Measurements from ENCODE around the gene PAX5. TPM values are rescaled to one million over a fixed set of nuclear protein-coding genes. Genes with fewer than 3 reads are reported as not detected.
A peak's percentile ranks its signal among the peaks of the same experiment; 100 is the strongest.

Gene PAX5
- total and polyA plus RNA-seq, 2 of the 13 experiments (the other 11 are each of a cell fraction or from before 2014, with no cell fraction given): not detected

DNA sequence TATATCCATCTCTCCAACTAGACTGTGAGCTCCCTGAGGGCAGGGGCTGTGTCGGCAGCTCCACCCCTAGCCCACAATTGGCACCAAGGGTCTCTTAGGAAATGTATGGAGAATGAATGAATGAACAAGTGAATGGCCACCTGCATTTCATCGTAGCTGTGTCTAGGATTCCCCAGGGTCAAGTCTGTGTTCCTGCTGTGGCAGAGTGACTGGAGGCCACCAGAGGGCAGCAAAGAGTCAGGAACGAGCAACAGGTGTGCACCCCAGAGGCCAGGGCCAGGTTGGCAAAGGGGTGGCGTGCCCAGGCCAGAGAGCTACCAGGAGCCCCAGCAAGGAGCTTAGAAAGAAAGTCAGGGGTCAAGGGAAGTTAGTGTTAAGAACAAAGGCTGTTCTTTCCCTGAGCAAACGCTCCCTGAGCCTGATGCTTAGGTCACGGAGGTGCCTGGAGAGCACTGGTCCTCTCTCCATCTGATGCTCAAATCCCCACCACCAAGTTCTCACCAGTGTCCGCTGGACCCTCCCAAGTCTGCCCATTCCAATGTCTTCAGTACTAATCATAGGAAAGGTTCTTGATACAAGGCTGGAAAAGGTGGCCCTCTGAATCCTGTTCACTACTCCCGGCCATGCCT lies 160.7 kb downstream of the PAX5 start (continued):
- TF ChIP-seq, protein P1, sequence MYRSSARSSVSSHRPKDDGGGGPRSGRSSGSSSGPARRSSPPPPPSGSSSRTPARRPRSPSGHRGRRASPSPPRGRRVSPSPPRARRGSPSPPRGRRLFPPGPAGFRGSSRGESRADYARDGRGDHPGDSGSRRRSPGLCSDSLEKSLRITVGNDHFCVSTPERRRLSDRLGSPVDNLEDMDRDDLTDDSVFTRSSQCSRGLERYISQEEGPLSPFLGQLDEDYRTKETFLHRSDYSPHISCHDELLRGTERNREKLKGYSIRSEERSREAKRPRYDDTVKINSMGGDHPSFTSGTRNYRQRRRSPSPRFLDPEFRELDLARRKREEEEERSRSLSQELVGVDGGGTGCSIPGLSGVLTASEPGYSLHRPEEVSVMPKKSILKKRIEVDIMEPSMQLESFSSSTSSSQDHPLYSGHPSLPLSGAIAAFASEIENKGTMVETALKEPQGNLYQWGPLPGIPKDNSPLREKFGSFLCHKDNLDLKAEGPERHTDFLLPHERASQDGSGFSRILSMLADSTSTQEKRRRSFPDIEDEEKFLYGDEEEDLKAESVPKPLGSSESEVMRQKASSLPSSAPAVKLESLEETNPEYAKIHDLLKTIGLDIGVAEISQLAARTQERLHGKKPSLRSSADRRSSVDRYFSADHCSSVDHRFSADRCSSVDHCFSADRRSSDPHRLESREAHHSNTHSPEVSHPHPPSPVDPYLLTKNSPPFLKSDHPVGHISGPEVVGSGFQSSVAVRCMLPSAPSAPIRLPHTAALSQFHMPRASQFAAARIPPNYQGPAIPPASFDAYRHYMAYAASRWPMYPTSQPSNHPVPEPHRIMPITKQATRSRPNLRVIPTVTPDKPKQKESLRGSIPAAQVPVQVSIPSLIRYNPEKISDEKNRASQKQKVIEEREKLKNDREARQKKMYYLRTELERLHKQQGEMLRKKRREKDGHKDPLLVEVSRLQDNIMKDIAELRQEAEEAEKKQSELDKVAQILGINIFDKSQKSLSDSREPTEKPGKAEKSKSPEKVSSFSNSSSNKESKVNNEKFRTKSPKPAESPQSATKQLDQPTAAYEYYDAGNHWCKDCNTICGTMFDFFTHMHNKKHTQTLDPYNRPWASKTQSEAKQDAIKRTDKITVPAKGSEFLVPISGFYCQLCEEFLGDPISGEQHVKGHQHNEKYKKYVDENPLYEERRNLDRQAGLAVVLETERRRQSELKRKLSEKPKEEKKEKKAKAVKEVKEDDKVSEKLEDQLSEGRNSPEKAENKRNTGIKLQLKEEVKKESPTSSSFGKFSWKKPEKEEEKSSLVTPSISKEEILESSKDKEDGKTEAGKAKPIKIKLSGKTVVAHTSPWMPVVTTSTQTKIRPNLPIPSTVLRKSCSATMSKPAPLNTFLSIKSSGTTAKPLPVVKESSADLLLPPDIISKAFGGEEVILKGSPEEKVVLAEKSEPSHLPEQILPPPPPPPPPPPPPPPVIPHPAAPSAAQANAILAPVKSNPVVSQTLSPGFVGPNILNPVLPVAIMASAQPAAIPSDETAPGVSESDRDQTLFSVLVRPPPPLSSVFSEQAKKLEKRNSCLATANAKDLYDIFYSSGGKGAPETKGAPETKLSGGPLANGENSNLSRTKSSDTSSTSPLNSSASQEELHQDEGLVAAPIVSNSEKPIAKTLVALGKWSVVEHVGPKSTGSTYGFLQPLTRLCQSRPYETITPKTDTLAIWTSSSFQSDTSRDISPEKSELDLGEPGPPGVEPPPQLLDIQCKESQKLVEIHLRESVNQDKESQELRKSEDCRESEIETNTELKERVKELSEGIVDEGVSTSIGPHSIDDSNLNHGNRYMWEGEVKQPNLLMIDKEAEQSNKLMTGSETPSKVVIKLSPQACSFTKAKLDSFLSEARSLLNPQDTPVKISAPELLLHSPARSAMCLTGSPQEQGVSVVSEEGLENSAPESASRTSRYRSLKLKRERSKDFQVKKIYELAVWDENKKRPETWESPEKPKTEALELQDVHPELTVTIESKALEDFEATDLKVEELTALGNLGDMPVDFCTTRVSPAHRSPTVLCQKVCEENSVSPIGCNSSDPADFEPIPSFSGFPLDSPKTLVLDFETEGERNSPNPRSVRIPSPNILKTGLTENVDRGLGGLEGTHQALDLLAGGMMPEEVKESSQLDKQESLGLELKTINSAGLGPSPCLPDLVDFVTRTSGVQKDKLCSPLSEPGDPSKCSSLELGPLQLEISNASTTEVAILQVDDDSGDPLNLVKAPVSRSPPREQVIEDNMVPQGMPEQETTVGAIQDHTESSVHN (CRISPR knock-in tag; IDR thresholded peaks at IDR 0.05): peak; percentile 41; the same call in 1 of the 2 replicates
- TF ChIP-seq, protein P2, sequence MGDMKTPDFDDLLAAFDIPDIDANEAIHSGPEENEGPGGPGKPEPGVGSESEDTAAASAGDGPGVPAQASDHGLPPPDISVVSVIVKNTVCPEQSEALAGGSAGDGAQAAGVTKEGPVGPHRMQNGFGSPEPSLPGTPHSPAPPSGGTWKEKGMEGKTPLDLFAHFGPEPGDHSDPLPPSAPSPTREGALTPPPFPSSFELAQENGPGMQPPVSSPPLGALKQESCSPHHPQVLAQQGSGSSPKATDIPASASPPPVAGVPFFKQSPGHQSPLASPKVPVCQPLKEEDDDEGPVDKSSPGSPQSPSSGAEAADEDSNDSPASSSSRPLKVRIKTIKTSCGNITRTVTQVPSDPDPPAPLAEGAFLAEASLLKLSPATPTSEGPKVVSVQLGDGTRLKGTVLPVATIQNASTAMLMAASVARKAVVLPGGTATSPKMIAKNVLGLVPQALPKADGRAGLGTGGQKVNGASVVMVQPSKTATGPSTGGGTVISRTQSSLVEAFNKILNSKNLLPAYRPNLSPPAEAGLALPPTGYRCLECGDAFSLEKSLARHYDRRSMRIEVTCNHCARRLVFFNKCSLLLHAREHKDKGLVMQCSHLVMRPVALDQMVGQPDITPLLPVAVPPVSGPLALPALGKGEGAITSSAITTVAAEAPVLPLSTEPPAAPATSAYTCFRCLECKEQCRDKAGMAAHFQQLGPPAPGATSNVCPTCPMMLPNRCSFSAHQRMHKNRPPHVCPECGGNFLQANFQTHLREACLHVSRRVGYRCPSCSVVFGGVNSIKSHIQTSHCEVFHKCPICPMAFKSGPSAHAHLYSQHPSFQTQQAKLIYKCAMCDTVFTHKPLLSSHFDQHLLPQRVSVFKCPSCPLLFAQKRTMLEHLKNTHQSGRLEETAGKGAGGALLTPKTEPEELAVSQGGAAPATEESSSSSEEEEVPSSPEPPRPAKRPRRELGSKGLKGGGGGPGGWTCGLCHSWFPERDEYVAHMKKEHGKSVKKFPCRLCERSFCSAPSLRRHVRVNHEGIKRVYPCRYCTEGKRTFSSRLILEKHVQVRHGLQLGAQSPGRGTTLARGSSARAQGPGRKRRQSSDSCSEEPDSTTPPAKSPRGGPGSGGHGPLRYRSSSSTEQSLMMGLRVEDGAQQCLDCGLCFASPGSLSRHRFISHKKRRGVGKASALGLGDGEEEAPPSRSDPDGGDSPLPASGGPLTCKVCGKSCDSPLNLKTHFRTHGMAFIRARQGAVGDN (CRISPR knock-in tag; IDR thresholded peaks at IDR 0.05): 0 out of 2 replicates have a peak, but pooled peaks have one; percentile 13
- TF ChIP-seq, protein P3, sequence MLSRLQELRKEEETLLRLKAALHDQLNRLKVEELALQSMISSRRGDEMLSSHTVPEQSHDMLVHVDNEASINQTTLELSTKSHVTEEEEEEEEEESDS (CRISPR knock-in tag; IDR thresholded peaks at IDR 0.05; ENCODE audit: borderline replicate concordance): no peak
- TF ChIP-seq ZFP36L1 (CRISPR knock-in tag; IDR thresholded peaks at IDR 0.05) (no peak), FOXK2 (IDR thresholded peaks at IDR 0.05) (no peak), CBX1 (IDR thresholded peaks at IDR 0.05; ENCODE audit: low read depth) (no peak), ZNF713 (CRISPR knock-in tag; IDR thresholded peaks at IDR 0.05) (no peak), ZNF720 (CRISPR knock-in tag; IDR thresholded peaks at IDR 0.05) (no peak), KMT2A (CRISPR knock-in tag; IDR thresholded peaks at IDR 0.05) (no peak), ZNF562 (CRISPR knock-in tag; IDR thresholded peaks at IDR 0.05; ENCODE audit: borderline replicate concordance) (no peak), HNRNPL (IDR thresholded peaks at IDR 0.05; ENCODE audit: low read depth, low read length) (0 out of 2 replicates have a peak, but pooled peaks have one; percentile 47)
- TF ChIP-seq, protein P4, sequence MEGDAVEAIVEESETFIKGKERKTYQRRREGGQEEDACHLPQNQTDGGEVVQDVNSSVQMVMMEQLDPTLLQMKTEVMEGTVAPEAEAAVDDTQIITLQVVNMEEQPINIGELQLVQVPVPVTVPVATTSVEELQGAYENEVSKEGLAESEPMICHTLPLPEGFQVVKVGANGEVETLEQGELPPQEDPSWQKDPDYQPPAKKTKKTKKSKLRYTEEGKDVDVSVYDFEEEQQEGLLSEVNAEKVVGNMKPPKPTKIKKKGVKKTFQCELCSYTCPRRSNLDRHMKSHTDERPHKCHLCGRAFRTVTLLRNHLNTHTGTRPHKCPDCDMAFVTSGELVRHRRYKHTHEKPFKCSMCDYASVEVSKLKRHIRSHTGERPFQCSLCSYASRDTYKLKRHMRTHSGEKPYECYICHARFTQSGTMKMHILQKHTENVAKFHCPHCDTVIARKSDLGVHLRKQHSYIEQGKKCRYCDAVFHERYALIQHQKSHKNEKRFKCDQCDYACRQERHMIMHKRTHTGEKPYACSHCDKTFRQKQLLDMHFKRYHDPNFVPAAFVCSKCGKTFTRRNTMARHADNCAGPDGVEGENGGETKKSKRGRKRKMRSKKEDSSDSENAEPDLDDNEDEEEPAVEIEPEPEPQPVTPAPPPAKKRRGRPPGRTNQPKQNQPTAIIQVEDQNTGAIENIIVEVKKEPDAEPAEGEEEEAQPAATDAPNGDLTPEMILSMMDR (CRISPR knock-in tag; IDR thresholded peaks at IDR 0.05): peak; percentile 92
- TF ChIP-seq, protein P5, sequence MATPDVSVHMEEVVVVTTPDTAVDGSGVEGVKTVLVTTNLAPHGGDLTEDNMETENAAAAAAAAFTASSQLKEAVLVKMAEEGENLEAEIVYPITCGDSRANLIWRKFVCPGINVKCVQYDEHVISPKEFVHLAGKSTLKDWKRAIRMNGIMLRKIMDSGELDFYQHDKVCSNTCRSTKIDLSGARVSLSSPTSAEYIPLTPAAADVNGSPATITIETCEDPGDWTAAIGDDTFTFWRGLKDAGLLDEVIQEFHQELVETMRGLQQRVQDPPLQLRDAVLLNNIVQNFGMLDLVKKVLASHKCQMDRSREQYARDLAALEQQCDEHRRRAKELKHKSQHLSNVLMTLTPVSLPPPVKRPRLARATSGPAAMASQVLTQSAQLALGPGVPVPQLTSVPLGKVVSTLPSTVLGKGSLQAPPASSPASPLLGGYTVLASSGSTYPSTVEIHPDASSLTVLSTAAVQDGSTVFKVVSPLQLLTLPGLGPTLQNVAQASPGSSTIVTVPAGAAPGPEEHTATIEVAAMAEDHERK (CRISPR knock-in tag; IDR thresholded peaks at IDR 0.05; ENCODE audit: low read depth): no peak

All from HepG2 (cell line).